GM19193 (cell line): ENCODE measurements around the gene ARID1B.

ENCODE experiments used
- POLR2A ChIP-seq: IDR thresholded peaks from 4 replicates; pipeline ENCODE4 v1.6.1; 2011; ENCODE audit not compliant: insufficient read depth, insufficient read length; ENCODE audit errors: extremely low read depth

ARID1B gene

DNA sequence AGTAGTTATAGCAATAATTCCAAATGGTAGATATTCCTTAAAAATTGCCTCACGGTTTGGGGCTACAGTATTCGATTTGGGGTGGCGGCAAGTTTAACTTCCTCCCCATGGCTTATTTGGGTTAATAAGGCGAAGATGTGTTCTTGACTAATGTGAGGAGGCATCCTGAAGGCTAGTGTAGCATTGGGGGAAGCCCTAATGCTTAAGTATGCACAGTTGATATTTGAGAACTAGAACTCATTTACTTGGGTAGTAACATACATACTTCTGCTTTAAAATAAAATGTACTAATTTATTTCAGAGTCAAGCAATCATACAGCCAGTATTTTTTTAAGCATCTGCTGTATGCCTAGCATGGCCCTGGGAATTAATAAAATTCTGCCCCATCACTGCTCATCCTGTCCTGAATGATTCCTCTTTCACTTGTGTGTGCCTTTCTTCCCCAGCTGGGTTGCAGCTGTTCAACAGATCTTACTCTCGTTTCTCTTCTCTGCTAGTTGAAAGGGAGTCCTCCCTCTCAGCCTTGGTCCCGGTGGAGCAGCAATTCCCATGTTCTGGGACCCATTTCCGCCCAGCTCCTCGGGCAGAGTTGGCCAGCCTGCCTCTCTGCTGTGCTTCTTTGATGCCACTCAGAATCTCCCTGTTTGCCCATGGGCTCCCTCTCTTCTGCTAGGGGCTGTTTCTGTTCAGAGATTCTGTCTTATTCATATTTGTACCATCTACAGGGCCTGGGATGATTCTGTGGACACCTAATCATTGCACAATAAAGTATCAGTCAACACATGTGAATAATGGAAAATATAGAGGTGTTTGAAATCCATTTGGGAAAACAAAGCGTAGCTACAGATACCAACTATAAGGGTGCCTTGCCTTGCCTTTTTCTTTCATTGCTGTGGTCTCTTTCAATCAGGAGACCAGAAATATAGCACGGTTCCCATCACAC lies 104.8 kb downstream of the ARID1B start:
- TF ChIP-seq POLR2A = no peak

DNA sequence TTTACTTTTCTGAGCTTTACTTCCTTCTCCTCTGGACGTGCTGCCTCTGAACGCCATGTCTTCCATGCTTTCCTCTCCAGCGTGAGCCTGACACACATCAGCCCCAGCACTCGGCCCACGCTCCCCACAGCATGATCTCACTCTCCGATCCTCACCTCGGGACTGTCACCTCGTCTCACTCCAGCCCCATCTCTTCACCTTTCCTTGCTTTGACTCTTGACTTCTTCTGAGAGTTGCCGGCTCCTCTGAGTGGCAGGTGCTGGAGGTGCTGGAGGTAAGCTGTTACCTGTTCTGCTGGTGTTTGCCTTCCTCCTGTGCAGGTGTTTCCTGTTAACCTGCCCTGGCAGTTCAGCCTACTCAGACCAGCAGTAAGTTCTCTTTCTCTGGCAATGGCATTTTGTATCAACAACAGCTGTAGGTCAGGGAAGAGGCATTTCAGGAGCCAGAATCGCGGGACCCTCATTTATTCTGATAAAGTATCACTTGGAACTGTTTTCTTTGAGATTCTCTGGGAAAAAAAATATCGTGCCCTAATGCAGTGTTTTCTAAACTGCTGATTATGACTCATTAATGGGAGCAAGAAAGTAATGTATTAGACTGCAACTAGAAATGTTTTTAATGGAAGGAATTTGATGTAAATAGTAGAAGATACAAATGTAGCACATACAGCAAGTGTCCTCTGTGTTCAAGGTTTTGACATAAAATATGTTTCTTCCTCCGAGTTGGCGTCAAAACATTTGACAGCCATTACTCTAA lies 106.5 kb downstream of the ARID1B start:
- TF ChIP-seq POLR2A = no peak

DNA sequence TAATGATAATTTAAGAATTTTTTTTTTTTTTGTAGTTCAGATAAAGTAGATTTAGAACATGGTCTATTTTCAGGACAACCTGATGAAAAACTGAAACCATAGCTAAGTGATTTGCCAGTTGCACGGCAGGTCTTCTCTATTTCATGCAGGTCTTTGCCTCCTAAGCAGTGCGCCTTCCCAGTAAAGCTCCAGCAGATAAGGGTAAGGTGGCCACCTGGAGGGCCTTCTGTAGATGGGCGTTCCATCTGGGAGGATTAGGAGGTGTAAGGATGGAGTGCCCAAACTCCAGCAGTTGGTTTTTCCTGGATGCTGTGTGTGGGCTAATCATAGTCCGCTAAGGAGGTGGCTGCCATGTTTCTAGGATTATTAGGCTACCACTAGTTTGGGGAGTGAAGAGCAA lies 107.1 kb downstream of the ARID1B start:
- TF ChIP-seq POLR2A = no peak

DNA sequence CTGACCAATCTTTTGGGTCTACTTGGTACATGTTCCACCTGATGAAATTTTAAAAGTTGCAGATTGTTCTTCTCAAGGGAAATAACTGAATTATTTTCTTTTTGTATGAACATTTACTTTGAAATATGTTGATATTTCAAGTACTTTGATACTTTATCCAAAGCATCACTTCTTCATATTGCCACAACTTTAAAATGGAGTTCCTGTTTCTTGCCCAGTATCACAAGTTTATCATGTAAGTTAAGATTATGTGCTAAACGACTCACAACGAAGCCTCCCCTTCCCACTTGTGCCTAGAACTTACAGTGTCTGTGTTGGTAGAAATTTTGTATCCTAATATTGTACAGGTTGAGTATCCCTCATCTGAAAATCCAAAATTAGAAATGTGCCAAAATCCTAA lies 108.4 kb downstream of the ARID1B start:
- no peak for TF ChIP-seq POLR2A

DNA sequence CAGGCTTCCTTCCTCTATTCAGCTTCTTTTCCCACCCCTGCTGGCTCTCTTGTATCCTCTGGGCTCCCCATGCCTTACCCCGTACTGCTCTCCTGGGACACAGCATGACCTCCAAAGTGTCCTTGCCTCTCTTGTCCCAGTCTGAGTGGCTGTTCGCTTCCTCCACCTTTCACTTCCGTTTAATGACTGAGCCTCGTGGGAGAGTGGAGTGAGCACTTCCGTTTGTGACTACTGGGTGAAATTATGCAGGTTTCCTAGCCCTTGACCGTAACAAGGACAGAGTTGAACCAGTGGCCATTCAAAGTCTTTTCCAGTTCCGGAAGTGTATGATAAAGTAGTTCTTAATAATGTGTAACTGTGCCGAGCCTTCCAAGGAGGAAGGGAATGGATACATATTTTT lies 109.2 kb downstream of the ARID1B start:
- TF ChIP-seq POLR2A = no peak

DNA sequence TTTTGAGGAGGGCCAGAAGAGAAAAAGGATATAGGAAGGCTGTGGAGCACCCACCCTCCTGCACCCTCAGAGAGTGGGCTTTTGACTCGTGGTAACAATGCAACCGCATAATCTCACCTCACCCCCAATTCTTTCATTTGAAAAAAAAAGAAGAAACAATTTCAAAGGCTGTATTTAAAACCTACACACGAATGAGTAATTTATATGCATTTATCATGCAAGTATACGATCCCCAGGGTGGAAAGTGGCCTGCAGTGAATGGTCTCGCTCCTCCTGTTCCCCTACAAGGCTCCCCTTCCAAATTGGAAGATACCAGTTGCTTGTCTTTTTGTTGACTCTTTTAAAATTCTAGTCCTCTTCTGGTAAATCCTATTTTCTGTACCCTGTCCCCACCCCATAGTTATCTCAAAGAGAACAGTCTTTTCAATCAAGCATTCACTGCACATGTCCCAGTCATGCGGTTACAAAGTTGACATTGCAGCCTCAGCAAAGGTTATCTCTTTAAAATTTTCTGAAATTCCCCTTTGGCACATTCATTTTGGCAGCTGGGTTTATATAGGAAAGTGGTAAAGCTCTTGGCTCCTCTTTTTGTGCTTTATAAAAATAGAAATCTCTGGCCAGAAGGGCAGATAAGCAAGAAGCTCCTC lies 110.6 kb downstream of the ARID1B start:
- no peak for TF ChIP-seq POLR2A

DNA sequence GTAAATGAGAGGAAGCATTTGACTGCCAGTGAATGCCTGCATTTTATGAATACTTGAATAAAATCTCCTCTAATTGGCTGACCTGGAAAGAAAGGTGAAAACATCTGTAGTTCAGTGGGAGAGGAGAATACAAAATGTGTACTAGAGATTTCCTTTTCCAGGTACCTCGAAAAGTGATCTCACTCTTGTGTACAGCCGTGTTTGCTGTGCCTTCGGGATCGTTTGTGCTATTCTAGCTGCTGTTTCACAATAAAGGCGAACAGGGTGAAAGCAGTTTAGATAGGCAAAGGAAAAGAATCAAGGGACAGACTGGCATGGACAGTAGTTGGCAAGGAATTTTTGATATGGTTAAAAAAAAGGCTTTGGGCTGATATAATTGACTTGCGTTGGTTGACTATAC lies 112.3 kb downstream of the ARID1B start:
- TF ChIP-seq POLR2A = no peak

DNA sequence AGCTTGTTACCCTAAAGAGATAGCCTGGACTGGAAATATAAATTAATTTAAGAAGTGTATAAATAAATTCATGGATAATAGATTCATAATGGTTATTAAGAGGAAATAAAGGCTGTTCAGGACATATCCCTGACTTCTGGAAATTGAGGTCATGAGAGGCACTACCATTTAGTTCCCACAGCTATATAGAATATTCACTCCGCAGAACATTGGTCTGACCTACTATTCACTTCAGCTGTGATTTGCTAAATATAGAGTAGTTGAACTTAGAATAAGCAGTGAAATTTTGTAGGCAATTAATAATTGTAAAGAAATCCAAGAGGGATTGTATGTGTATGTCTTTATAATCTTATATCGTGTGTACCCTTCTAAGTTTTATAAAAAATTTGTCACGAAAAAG lies 112.8 kb downstream of the ARID1B start:
- no peak for TF ChIP-seq POLR2A

DNA sequence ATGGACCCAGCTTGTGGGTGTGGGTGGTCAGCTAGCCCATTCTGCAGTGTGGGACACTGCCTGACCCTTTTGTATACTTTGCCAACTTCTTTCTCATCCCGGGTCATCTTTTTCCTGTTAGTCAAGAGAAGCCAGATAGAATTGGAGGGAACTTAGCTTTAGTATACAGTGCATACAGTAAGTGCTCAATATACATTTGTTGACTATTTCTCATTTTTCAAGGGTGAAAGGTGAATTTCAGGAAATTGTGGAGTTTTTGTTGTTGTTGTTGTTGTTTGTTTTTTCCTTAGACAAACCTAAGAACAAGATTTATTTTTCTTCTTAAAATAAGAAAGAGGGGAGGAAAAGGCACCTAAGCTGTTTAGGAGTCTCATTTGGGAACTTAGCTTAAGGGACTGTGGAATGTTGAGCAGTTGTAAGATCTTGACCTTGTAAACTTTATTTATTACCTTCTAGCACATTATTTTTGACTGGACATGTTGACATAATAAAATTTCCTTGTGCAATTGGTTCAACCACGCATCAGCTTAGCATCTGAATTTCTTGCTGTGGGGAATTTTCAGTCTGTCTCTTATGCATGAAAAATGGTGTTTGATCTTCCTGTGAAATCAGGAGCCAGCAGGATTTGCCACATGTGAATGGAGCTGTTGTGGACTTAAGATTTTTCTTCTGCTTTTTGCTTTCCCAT lies 113.6 kb downstream of the ARID1B start:
- TF ChIP-seq POLR2A = no peak

DNA sequence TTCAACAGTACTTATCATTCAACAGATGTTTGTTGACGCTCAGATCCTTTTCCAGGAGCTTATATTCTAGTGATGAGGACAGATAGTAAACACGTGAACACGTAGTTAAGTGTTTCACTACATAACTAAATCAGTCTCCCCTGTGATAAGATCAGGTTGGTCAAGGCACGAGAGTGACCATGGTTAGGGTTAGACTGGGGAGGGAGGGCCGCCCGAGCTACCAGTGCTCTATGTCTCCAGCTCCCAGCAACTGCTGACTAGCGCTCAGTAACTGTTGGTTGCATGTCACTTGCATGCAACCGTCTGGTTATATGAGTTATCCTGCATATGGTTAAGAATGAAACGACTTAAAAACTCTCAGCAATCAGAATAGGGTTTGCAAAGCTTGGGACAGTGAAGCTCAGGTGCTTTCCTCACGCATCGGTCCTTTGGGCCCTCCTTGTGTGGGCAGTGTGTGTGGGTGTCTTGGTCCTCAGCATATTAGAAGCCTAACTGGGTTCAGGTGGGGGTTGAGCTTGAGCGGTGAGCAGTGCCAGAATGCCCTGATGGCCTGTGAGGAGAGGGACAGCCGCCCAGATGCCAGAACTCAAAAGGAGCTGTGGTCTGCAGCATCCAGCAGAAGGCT lies 120.8 kb downstream of the ARID1B start:
- TF ChIP-seq POLR2A = no peak

DNA sequence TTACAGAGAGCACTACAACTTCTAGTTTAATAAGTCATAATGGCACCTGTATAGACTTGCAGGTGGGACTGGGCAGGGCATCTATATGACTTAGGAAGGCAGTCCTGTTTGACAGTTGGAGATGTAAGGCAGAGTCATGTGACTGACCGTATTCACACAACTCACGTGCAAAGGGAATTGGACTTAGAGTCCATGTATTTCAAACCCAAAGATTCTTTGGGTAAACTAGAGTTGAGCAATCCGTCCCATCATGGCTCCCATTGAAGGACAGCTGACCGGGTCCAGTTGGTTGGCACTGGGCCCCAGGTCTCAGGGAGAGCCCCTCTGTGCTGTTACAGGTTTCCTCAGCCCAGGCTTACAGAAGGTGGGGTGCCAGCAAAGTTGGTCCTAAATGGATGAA lies 121.9 kb downstream of the ARID1B start:
- TF ChIP-seq POLR2A = no peak

DNA sequence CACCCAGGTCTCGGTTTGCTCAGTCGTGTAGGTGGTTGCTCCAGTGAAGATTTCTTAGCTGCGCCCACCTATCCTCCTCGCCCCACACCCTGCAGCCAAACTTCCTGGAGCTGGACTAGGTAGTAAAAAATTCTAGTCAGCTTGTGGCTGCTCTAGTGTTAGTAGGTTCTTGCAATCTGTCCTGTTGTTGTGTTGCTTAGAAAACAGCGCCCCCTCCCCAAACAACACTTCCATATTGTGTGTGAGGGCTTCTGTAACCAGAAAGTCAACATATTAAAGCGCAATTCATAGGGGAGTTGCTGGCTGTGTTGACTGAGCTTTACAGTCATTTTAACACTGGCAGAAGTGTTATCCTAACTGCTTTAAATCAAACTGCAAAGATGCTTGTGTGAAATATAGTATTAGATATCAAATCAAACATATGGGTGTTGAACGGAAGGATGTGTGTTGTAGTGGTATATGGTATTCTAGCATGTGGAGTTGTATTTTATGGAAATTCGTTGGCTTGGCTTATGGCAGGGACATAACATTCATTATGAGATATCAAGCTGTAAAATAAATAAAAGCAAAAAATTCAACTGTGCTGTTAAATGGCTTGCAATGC lies 122.5 kb downstream of the ARID1B start:
- TF ChIP-seq POLR2A = no peak

DNA sequence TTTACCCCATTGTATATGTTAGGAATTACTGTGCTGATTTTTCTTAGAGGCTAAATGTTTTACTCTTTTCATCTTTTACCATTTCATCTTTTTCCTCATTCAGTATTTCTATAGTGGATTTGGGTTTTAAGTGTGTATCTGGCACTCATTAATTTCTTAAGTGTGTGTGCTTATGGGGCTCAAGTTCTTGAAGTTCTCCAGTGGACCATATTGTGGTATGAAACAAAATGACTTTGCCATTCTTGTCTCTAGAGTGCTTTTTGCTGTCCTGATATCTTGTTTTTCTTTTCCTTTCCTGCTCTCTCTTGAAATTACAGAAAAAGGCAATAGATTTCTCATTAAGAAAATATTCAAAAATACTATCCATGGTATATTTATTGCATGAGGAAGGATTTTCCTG lies 123.1 kb downstream of the ARID1B start:
- no peak for TF ChIP-seq POLR2A
